ENCODE measurements around the gene ZKSCAN1.

- TF ChIP-seq REST (IDR thresholded peaks at IDR 0.05; ENCODE audit: low read depth) (no peak), TAF1 (IDR thresholded peaks at IDR 0.05; ENCODE audit: low read depth) (no peak), EP300 (IDR thresholded peaks at IDR 0.05; ENCODE audit: borderline replicate concordance) (no peak), TCF12 (IDR thresholded peaks at IDR 0.05; ENCODE audit: low read depth) (no peak), MAX (IDR thresholded peaks at IDR 0.05) (no peak), YY1 (IDR thresholded peaks at IDR 0.05; ENCODE audit: low read depth) (no peak), FOXM1 (IDR thresholded peaks at IDR 0.05; ENCODE audit: borderline replicate concordance, low read depth) (no peak), CREB1 (IDR thresholded peaks at IDR 0.05; ENCODE audit: low read depth) (no peak), TEAD4 (IDR thresholded peaks at IDR 0.05) (no peak), USF1 (IDR thresholded peaks at IDR 0.05) (no peak), ZBTB7A (IDR thresholded peaks at IDR 0.05; ENCODE audit: low read depth) (no peak), CEBPB (IDR thresholded peaks at IDR 0.05) (no peak), RAD21 (IDR thresholded peaks at IDR 0.05; ENCODE audit: low read depth) (no peak)
Observed at GRCh38 chr7:99974681-99975080, 40.7 kb upstream of the ZKSCAN1 start.

All from Ishikawa (cell line).